GM10266 (cell line): ENCODE results near the gene DAG1.
A peak's percentile ranks its signal among the peaks of the same experiment; 100 is the strongest.

ENCODE experiments used
- DNase-seq: peaks from one replicate; pipeline ENCODE4 v3.0.0; 2012; ENCODE audit errors: extremely low spot score
- CTCF ChIP-seq: IDR thresholded peaks from 2 replicates; pipeline ENCODE4 v1.5.1; 2012; ENCODE audit warnings: mild to moderate bottlenecking, low read depth; ENCODE audit not compliant: control insufficient read depth, insufficient read depth; ENCODE audit errors: missing control alignments

DAG1 gene

GRCh38 chr3:49434731-49435130 is 35.3 kb upstream of the DAG1 start:
- TF ChIP-seq CTCF, result no peak
- no peak for DNase-seq

- DNase-seq, result no peak
- no peak for TF ChIP-seq CTCF
Observed at GRCh38 chr3:49445391-49445790, 24.7 kb upstream of the DAG1 start.

- TF ChIP-seq CTCF, result no peak
- no peak for DNase-seq
Observed at GRCh38 chr3:49453621-49454020, 16.4 kb upstream of the DAG1 start.

- peak; percentile 6 for DNase-seq
Observed at GRCh38 chr3:49454458-49454857, 15.6 kb upstream of the DAG1 start.

GRCh38 chr3:49454898-49455681 is 15.0 kb upstream of the DAG1 start:
- no peak for TF ChIP-seq CTCF
- no peak for DNase-seq

More at GRCh38 chr3:49454458-49454857, 15.6 kb upstream of the DAG1 start:
- peak; percentile 31 for TF ChIP-seq CTCF

GRCh38 chr3:49456466-49456865 is 13.6 kb upstream of the DAG1 start:
- no peak for DNase-seq
- TF ChIP-seq CTCF, result no peak

GRCh38 chr3:49460188-49460890 is 9.7 kb upstream of the DAG1 start:
- no peak for TF ChIP-seq CTCF
- no peak for DNase-seq
